Kidney capillary endothelial cell (primary cell): ENCODE measurements around the gene PCDHGB3.
A peak's percentile ranks its signal among the peaks of the same experiment; 100 is the strongest.
"Not testable (repeated sequence)": the region's sequence is repeated elsewhere in the genome, so short reads cannot be mapped to it uniquely, and the experiment has no call there.

Experiments
- DNase-seq: peaks from one replicate; pipeline ENCODE4 v3.0.0-alpha.2; 2018; ENCODE audit warnings: low spot score

The PCDHGB3 gene

DNA sequence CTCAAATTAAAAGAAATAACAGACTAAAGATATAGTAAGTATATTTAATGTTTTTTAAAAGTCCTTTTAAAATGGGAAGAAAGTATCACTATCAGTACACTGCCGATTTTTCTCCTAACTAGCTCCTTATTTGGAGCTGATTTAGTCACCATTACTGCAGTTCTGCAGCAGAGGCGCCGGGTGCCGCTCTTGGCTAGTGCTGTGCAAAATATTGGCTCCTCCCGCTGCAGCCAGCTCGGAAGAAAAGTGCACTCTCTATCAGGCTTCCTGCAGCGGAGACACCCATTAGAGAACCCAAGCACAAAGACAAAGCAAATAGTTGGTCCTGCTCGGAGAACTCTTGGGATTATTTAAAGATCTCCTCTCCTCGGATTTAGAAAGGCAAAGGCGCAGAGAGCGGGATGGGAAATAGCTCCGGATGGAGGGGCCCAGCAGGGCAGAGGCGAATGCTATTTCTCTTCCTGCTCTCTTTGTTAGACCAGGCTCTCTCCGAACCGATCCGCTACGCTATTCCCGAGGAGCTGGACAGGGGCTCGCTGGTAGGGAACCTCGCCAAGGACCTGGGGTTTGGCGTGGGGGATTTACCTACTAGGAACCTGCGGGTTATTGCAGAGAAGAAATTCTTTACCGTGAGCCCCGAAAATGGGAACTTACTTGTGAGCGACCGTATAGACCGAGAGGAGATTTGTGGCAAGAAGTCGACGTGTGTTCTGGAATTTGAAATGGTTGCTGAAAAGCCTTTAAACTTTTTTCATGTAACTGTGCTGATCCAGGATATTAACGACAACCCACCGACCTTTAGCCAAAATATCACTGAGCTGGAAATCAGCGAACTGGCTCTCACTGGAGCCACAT lies at the start of gene PCDHGB3:
TSS of gene PCDHGB3 (plus strand) at position 249 of the 855 bp plus-strand sequence. CDS start at position 402, 153 bp downstream.
- no peak for DNase-seq

DNA sequence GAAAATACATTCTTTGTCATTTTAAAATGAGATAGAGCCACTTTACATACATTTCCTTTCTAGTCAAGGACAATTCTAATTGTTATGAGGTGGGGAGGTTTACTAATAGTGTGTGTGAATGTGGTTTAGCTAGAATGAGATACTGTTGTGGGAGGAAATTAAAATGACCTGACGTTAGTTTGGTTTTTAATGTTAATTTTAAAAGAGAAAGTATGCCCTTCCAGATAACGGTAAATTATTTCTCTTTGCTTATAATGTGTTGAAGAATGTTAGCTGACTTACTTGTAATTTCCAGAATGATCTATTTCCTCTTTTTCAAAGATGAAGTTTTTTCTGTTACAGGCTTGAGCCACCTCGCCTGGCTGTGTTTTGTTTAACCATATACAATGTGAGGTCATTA lies 47.8 kb upstream of the PCDHGB3 start:
- no peak for DNase-seq

DNA sequence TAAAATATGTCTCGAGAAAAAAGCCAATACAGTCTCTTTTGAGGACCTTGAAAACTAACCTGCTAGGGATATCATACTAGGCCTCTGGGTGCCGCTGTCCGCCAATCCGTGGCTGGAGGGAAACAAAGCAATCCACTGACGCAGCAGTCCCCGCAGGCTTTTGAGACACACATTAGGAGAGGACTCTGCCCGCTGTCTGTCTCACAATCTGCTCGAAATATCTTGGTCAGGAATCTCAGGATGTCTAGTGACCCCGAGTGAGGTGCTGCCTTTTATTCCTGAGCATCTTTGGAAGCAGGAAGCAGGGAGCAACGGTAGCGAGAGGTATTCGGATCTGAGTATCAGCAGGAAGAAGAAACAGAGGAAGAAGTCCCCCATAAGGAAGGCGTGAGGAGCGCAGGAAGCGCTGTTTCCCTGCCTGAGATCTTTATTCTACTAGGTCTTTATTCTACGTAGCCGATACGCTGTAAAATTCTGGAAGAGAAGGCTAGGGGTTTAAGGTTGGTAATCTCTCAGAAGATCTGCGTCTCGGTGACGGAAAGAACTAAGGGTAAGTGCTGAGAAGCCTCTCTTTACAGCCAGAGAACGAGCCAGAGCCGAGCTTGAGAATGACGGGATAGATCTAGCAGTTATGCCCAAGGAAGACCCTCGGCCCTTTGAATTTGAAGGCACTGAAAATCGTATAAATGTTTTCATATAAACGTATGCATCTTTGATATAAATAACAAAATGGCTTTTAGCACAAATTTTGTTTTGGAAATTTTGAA lies 43.8 kb upstream of the PCDHGB3 start:
- peak; percentile 44 for DNase-seq

DNA sequence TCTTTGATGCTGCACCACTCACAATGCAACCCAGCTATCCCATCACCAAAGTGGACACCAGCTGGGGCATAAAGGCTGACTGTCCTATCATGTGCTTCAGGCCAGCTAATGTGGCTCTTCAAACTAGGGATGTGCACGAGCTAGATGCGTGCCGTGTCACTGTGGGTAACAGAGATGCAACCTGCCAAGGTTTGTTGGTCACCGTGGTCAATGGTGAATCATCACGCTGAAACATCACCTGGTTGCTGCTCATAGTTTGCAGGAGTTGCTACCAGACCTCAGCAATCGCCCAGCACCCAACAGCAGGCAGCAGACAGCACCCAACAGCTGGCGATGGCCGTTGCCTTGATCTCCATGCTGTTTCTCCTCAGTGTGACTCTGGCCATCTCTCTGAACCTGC lies 41.8 kb upstream of the PCDHGB3 start:
- DNase-seq, result no peak

DNA sequence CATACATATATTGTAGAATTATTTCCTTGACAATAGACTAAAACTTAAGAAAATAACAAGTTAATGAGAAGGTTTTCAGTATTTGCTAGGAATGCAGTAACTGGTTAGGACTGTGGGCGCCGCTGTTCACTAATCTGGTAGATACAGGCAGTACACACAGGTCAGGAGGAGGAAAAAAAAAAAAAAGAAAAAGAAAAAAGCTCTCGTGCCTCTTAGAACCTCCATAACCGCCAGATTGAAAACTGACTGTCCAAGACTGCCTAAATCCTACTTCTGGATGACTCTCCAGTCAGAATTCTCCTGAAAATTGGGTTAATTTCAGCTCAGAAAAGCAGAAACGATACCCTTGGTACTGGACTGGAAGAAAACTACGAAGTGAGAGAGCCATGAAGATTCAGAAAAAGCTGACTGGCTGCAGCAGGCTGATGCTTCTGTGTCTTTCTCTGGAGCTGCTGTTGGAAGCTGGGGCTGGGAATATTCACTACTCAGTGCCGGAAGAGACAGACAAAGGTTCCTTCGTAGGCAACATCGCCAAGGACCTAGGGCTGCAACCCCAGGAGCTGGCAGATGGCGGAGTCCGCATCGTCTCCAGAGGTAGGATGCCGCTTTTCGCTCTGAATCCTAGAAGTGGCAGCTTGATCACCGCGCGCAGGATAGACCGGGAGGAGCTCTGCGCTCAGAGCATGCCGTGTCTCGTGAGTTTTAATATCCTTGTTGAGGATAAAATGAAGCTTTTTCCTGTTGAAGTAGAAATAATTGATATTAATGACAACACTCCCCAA lies 39.6 kb upstream of the PCDHGB3 start, which contains the start of gene PCDHGA1:
TSS of gene PCDHGA1 (plus strand) at position 216 of the 782 bp plus-strand sequence.
- no peak for DNase-seq

- not testable (repeated sequence) for DNase-seq
Measured at GRCh38 chr5:141332571-141332970, 37.5 kb upstream of the PCDHGB3 start.

- DNase-seq, result no peak
Measured at GRCh38 chr5:141338538-141339306, 31.3 kb upstream of the PCDHGB3 start, which contains the start of gene PCDHGA2. Gene PCDHGA2, plus strand, starts transcription at chr5:141338760.

GRCh38 chr5:141340781-141341354 lies 29.2 kb upstream of the PCDHGB3 start:
- DNase-seq, result not testable (repeated sequence)

GRCh38 chr5:141342773-141343172 lies 27.3 kb upstream of the PCDHGB3 start:
- DNase-seq, result no peak

DNA sequence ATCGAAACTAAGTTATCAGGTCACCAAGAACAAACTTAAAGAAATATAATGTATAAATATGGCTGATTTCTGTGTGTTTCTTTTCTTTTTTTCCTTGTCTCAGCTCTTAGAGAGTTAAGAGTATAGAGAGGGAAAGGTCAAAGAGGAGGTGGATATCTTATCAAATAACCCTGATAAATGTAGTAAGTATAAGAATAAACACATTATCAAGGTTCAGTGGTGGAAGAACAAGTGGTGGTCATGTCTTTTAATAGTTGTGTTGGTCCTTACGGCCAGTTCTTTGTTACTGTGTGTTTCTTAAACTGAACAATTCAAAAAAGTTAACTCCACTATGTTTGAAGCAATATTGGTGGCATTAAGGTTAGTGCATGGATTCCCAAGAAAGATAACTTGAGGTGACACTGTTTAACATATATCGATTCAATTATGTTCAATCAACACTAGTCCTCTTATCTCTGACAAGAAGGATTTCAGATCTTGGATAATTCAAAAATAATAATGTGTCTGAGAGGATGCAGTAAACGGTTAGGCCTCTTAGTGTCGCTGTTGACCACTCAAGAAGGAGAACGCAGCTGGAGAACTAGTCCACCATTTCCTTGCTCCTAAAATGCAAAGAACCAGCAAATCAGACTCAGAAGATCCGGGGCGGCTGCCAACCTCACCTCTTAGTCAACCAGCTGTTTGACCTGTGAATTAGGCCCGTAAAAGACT lies 26.6 kb upstream of the PCDHGB3 start, which contains the start of gene PCDHGA3:
TSS of gene PCDHGA3 (plus strand) at position 588 of the 711 bp plus-strand sequence. CDS start 205 bp downstream, outside the sequence.
- peak; percentile 36 for DNase-seq

DNA sequence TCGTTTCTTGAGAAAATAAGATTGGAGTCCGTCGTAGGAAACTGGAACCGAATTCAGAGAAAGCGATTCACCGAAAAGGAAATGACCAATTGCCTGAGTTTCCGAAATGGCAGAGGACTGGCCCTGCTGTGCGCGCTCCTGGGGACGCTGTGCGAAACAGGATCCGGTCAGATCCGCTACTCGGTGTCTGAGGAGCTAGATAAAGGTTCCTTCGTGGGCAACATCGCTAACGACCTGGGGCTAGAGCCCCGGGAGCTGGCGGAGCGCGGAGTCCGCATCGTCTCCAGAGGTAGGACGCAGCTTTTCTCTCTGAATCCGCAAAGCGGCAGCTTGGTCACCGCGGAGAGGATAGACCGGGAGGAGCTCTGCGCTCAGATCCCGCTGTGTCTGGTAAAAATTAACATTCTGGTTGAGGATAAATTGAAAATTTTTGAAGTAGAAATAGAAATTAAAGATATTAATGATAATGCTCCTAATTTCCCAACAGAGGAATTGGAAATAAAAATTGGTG lies 26.0 kb upstream of the PCDHGB3 start:
- no peak for DNase-seq

DNA sequence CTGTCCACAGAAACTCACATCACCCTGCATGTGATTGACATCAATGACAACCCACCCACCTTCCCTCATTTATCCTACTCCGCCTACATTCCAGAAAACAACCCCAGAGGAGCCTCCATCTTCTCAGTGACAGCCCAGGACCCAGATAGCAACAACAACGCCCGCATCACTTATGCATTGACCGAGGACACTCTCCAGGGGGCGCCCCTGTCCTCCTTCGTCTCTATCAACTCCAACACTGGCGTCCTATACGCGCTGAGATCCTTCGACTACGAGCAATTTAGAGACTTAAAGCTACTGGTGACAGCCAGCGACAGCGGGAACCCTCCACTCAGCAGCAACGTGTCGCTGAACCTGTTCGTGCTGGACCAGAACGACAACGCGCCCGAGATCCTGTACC lies 24.7 kb upstream of the PCDHGB3 start:
- DNase-seq, result no peak

DNA sequence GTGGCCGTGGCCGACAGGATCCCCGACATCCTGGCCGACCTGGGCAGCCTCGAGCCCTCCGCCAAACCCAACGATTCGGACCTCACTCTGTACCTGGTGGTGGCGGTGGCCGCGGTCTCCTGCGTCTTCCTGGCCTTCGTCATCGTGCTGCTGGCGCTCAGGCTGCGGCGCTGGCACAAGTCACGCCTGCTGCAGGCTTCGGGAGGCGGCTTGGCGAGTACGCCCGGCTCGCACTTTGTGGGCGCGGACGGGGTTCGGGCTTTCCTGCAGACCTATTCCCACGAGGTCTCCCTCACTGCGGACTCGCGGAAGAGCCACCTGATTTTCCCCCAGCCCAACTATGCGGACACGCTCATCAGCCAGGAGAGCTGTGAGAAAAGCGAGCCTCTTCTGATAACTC lies 24.0 kb upstream of the PCDHGB3 start:
- not testable (repeated sequence) for DNase-seq

- no peak for DNase-seq
Measured at GRCh38 chr5:141349917-141350619, 20.0 kb upstream of the PCDHGB3 start, which contains the start of gene PCDHGB1. Gene PCDHGB1, plus strand, starts transcription at chr5:141350099. Its CDS starts 162 bp downstream, at chr5:141350261.

DNA sequence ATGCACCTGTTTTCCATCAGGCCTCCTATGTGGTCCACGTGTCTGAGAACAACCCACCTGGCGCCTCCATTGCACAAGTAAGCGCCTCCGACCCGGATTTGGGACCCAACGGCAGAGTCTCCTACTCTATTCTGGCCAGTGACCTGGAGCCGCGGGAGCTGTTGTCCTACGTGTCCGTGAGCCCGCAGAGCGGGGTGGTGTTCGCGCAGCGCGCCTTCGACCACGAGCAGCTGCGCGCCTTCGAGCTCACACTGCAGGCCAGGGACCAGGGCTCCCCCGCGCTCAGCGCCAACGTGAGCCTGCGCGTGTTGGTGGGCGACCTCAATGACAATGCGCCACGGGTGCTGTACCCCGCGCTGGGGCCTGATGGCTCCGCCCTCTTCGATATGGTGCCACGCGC lies 18.5 kb upstream of the PCDHGB3 start:
- DNase-seq, result no peak

DNA sequence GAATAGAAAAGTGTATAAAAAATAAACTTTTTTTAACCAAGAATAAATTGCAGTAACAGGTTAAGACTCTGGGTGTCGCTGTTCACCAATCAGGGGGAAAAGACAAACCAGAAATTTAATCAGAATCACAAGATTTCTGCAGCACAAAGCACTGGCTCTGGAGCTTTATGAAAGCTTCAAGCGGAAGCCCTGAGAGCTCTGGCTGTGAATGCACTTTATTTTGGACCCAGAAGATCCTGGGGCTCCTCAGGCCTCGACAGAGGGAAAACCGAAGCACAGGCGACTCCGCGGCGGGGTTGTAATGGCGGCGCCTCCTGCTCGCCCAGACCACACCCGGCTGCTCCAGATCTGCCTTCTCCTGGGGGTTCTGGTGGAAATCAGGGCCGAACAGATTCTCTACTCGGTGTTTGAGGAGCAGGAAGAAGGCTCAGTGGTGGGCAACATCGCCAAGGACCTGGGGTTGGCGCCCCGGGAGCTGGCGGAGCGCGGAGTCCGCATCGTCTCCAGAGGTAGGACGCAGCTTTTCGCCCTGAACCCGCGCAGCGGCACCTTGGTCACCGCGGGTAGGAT lies 15.1 kb upstream of the PCDHGB3 start, which contains the start of gene PCDHGA4:
TSS of gene PCDHGA4 (plus strand) at position 122 of the 570 bp plus-strand sequence. CDS start at position 209, 87 bp downstream.
- no peak for DNase-seq

DNA sequence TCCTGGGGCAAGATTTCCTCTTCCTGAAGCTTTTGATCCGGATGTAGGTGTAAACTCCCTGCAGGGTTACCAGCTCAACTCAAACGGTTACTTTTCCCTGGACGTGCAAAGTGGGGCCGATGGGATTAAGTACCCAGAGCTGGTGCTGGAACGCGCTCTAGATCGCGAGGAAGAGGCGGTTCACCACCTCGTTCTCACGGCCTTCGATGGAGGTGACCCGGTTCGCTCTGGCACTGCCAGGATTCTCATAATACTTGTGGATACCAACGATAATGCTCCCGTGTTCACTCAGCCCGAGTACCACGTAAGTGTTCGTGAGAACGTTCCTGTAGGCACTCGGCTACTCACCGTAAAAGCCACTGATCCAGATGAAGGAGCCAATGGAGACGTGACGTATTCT lies 14.4 kb upstream of the PCDHGB3 start:
- DNase-seq, result no peak

GRCh38 chr5:141356133-141356532 lies 13.9 kb upstream of the PCDHGB3 start:
- no peak for DNase-seq

- DNase-seq, result no peak
Measured at GRCh38 chr5:141356950-141357349, 13.1 kb upstream of the PCDHGB3 start.
